Retinal pigment epithelial cell (primary cell): Measurements from ENCODE around the gene MED22.
"Not testable (repeated sequence)": the region's sequence is repeated elsewhere in the genome, so short reads cannot be mapped to it uniquely, and the experiment has no call there.

Source experiments
- DNase-seq: peaks from one replicate; pipeline ENCODE4 v3.0.0-alpha.2; 2010; ENCODE audit warnings: low read depth
- H3K4me3 ChIP-seq: 2 replicates; pipeline ENCODE4 v1.5.1; 2011; ENCODE audit warnings: mild to moderate bottlenecking, low read length, control low read depth, moderate library complexity
- CTCF ChIP-seq: conservative IDR thresholded peaks from 2 replicates; pipeline ENCODE4 v1.5.1; 2011; ENCODE audit warnings: low read depth, low read length, control low read depth, inconsistent platforms

The MED22 gene

GRCh38 chr9:133382507-133383141 lies 34.7 kb upstream of the MED22 start:
- H3K4me3 ChIP-seq, result no peak overlapping the region
- no peak for TF ChIP-seq CTCF
- no peak for DNase-seq

- no peak for DNase-seq
- TF ChIP-seq CTCF, result no peak
- no peak overlapping the region for H3K4me3 ChIP-seq
Measured at GRCh38 chr9:133380734-133381133, 32.8 kb upstream of the MED22 start.

GRCh38 chr9:133379153-133380086 lies 31.5 kb upstream of the MED22 start:
- no peak for DNase-seq
- no peak for TF ChIP-seq CTCF
- no peak overlapping the region for H3K4me3 ChIP-seq

- no peak for DNase-seq
- no peak overlapping the region for H3K4me3 ChIP-seq
- no peak for TF ChIP-seq CTCF
Measured at GRCh38 chr9:133378408-133378962, 30.6 kb upstream of the MED22 start.

GRCh38 chr9:133377721-133378216 lies 29.8 kb upstream of the MED22 start:
- TF ChIP-seq CTCF, result no peak
- no peak for DNase-seq
- H3K4me3 ChIP-seq, result no peak overlapping the region

- not testable (repeated sequence) for H3K4me3 ChIP-seq, DNase-seq
Measured at GRCh38 chr9:133377280-133377679, 29.3 kb upstream of the MED22 start.
